GM13977 (cell line): Measurements from ENCODE around the gene GLTPD2.

Experiments
- DNase-seq: peaks from one replicate; pipeline ENCODE4 v3.0.0; 2012; ENCODE audit warnings: low spot score
- CTCF ChIP-seq: IDR thresholded peaks from 2 replicates; pipeline ENCODE4 v1.5.1; 2012; ENCODE audit warnings: mild to moderate bottlenecking, control low read depth; ENCODE audit not compliant: insufficient read depth; ENCODE audit errors: extremely low read depth, missing control alignments
- in situ Hi-C: fragments of 300-500 bp; cut with MboI; formaldehyde crosslinking; loops from one replicate; pipeline ENCODE4 v1.12.0; 2022; ENCODE audit warnings: low sequenced_read_pairs, low pct_unique_long_range_greater_than_20kb, mixed read lengths, inconsistent platforms; ENCODE audit not compliant: unreplicated experiment

The GLTPD2 gene

GRCh38 chr17:4837471-4838308 lies 48.9 kb downstream of the GLTPD2 start:
- in situ Hi-C loops = no loop called here
- TF ChIP-seq CTCF = no peak
- DNase-seq = no peak

- in situ Hi-C loops = no loop called here
- TF ChIP-seq CTCF = no peak
Measured at GRCh38 chr17:4838309-4838785, 49.6 kb downstream of the GLTPD2 start.

GRCh38 chr17:4839221-4839620 lies 50.5 kb downstream of the GLTPD2 start:
- in situ Hi-C loops = no loop called here
- TF ChIP-seq CTCF = no peak
- DNase-seq = no peak

More at GRCh38 chr17:4838309-4838785, 49.6 kb downstream of the GLTPD2 start:
- DNase-seq = no peak
